PFSK-1 (cell line): ENCODE data around the gene VPS37C.

ENCODE experiments used
- FOXP2 ChIP-seq: optimal IDR thresholded peaks from 2 replicates; pipeline ENCODE3; 2011; ENCODE audit warnings: borderline replicate concordance, control low read depth, inconsistent platforms; ENCODE audit not compliant: insufficient read depth; ENCODE audit errors: extremely low read length, extremely low read depth
- POLR2AphosphoS5 ChIP-seq: IDR thresholded peaks from 2 replicates; pipeline ENCODE4 v1.6.1; 2012; ENCODE audit warnings: low read depth, mild to moderate bottlenecking, control low read depth, low read length, moderate library complexity
- SIN3A ChIP-seq: IDR thresholded peaks from 2 replicates; pipeline ENCODE4 v1.6.1; 2012; ENCODE audit warnings: mild to moderate bottlenecking, low read length, moderate library complexity, borderline replicate concordance; ENCODE audit not compliant: insufficient read depth
- TAF1 ChIP-seq: IDR thresholded peaks from 2 replicates; pipeline ENCODE4 v1.6.1; 2012; ENCODE audit warnings: low read length, control low read depth, borderline replicate concordance; ENCODE audit not compliant: insufficient read depth
- TF ChIP-seq, protein P1 (sequence below), 2 experiments: IDR thresholded peaks; 2 replicates each; pipeline versions ENCODE4 v1.6.1 to v1.8.0; 2011 to 2012; ENCODE audit warnings: low read depth in 2 of 2, low read length in 2 of 2, control low read depth in 1 of 2, inconsistent platforms in 1 of 2, mild to moderate bottlenecking in 1 of 2, moderate library complexity in 1 of 2; ENCODE audit not compliant: insufficient read depth in 1 of 2

The VPS37C gene

DNA sequence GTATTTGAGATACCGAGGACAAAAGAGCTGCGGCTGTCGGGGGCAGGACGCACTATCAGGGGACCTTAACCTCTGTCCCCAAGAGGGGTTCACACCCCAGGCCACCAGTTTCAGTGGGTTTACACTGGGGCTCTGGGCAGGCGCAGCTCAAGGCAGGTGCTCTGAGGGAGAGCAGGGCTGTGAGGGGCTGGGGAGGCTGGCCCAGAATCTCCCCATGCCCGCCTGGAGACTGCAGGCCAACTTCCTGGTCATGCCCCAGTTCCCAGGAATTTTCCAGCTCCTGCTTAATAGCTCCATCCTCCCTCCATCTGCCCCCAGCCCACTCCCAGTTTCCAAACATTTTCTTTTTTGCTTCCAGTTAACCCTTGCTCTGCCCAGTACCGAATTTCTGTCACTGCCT is 34.5 kb upstream of the VPS37C start:
- TF ChIP-seq, protein P1, sequence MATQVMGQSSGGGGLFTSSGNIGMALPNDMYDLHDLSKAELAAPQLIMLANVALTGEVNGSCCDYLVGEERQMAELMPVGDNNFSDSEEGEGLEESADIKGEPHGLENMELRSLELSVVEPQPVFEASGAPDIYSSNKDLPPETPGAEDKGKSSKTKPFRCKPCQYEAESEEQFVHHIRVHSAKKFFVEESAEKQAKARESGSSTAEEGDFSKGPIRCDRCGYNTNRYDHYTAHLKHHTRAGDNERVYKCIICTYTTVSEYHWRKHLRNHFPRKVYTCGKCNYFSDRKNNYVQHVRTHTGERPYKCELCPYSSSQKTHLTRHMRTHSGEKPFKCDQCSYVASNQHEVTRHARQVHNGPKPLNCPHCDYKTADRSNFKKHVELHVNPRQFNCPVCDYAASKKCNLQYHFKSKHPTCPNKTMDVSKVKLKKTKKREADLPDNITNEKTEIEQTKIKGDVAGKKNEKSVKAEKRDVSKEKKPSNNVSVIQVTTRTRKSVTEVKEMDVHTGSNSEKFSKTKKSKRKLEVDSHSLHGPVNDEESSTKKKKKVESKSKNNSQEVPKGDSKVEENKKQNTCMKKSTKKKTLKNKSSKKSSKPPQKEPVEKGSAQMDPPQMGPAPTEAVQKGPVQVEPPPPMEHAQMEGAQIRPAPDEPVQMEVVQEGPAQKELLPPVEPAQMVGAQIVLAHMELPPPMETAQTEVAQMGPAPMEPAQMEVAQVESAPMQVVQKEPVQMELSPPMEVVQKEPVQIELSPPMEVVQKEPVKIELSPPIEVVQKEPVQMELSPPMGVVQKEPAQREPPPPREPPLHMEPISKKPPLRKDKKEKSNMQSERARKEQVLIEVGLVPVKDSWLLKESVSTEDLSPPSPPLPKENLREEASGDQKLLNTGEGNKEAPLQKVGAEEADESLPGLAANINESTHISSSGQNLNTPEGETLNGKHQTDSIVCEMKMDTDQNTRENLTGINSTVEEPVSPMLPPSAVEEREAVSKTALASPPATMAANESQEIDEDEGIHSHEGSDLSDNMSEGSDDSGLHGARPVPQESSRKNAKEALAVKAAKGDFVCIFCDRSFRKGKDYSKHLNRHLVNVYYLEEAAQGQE (IDR thresholded peaks at IDR 0.05; ENCODE audit: insufficient read depth in 1 of 2, low read depth in 2 of 2, low read length in 2 of 2): no peak
- no peak for TF ChIP-seq POLR2AphosphoS5
- TF ChIP-seq SIN3A: no peak
- TF ChIP-seq FOXP2: no peak
- no peak for TF ChIP-seq TAF1

DNA sequence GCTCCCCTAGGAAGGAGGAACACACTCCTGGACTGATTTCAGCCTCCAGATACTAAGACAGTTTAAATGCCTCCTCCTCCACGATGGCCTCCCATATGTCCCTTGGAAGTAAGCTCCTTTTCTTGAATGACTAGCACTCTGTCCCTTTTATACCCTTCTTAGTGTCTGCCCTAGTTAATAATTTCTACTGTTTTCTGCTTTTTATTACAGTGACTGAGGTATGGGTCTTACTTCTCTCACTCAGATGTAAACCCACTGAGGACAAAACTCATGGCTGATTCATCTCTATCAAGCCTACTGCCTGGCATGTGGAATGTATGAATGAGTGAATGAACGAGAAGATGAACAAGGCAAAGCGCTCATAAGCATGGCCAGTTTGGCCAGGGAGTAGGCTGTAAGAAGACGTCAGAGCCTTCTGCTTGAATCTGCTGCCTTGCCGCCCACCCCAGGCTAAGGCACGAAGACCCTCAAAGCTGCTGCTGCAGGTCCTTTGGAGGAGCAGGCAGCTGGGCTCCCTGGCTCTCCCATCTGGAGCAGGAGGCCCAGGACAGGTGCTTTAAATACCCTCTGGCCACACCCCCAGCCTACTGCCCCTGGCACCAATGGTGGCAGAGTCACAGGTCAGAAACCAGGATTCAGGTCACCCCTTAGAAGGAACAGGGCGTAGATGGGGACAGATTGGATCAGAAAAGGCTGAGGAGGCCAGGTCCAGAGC is 33.9 kb upstream of the VPS37C start:
- TF ChIP-seq POLR2AphosphoS5 (no peak), FOXP2 (no peak), SIN3A (no peak), TAF1 (no peak)
- TF ChIP-seq, protein P1 (IDR thresholded peaks at IDR 0.05; ENCODE audit: insufficient read depth in 1 of 2, low read depth in 2 of 2, low read length in 2 of 2): no peak

- TF ChIP-seq TAF1 (no peak), SIN3A (no peak), POLR2AphosphoS5 (no peak), FOXP2 (no peak)
- TF ChIP-seq, protein P1 (IDR thresholded peaks at IDR 0.05; ENCODE audit: insufficient read depth in 1 of 2, low read depth in 2 of 2, low read length in 2 of 2): no peak
Observed at GRCh38 chr11:61194169-61194671, 33.0 kb upstream of the VPS37C start.

DNA sequence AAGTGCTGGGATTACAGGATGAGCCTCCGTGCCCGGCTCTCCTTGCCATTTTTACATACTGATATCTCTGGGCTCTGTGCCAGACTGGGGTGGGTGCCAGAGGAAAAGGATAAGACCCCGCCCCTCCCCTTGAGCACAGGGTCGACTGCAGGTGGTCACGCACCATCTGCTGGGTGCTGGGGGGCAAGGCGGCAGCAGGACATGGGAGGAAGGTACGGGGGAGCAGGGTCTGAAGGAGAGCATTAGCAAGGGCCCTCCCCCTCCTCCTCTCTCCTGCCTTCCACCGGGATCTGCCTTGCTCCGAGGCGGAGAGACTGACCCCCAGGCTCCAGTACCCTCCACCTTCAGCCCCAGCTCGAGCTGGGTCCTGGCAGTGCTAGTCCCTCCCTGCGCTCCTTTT is 32.4 kb upstream of the VPS37C start:
- no peak for TF ChIP-seq SIN3A

GRCh38 chr11:61189933-61190332 is 28.7 kb upstream of the VPS37C start:
- TF ChIP-seq, protein P1 (IDR thresholded peaks at IDR 0.05; ENCODE audit: insufficient read depth in 1 of 2, low read depth in 2 of 2, low read length in 2 of 2): no peak
- TF ChIP-seq TAF1 (no peak), SIN3A (no peak), FOXP2 (no peak), POLR2AphosphoS5 (no peak)
